Lung (tissue), 12 donors: ENCODE measurements around the gene IFRD2. TPM values are rescaled to one million over a fixed set of nuclear protein-coding genes. Genes with fewer than 3 reads are reported as not detected.

Source experiments
- ATAC-seq: fragments of 200-7000 bp; cut with Tn5 transposase; one replicate; pipeline ENCODE4 v1.9.1; 2020; ENCODE audit warnings: moderate number of reproducible peaks; ENCODE audit not compliant: insufficient read depth, low FRiP score
- DNase-seq, 3 donors: peaks; one replicate each; pipeline ENCODE4 v3.0.0-alpha.2; 2013 to 2017
- H3K27ac ChIP-seq, 2 donors: one replicate each; pipeline ENCODE4 v1.5.1; 2013; ENCODE audit warnings: mild to moderate bottlenecking in 2 of 2, moderate library complexity in 2 of 2, control low read depth in 1 of 2, inconsistent platforms in 1 of 2, low read depth in 1 of 2, low read length in 1 of 2
- H3K27me3 ChIP-seq, 3 donors: one replicate each; pipeline ENCODE4 v1.5.1; 2013; ENCODE audit warnings: low read length in 2 of 3; ENCODE audit not compliant: control insufficient read depth in 3 of 3, insufficient read depth in 3 of 3
- H3K36me3 ChIP-seq, 4 donors: one replicate each; pipeline ENCODE4 v1.5.1; 2013; ENCODE audit warnings: low read length in 4 of 4, mild to moderate bottlenecking in 1 of 4, moderate library complexity in 1 of 4; ENCODE audit not compliant: control insufficient read depth in 4 of 4, insufficient read depth in 4 of 4
- H3K4me1 ChIP-seq, 5 donors: one replicate each; pipeline ENCODE4 v1.5.1; 2013; ENCODE audit warnings: low read length in 5 of 5, mild to moderate bottlenecking in 2 of 5, moderate library complexity in 1 of 5; ENCODE audit not compliant: control insufficient read depth in 5 of 5, insufficient read depth in 5 of 5
- H3K4me3 ChIP-seq: one replicate; pipeline ENCODE4 v1.5.1; 2013; ENCODE audit warnings: mild to moderate bottlenecking, control low read depth, moderate library complexity
- H3K9ac ChIP-seq, 2 donors: one replicate each; pipeline ENCODE4 v1.5.1; 2013; ENCODE audit warnings: low read length in 2 of 2, control low read depth in 1 of 2; ENCODE audit not compliant: insufficient read depth in 1 of 2
- H3K9me3 ChIP-seq, 4 donors: one replicate each; pipeline ENCODE4 v1.5.1; 2013; ENCODE audit warnings: low read length in 3 of 4, mild to moderate bottlenecking in 1 of 4, moderate library complexity in 1 of 4; ENCODE audit not compliant: control insufficient read depth in 4 of 4, insufficient read depth in 3 of 4
- WGBS, 2 donors: extraction: QIAGEN DNeasy Blood & Tissue Kit; methylation state at CpG; one replicate each; pipeline ENCODE4 v1.1.7; 2013; 5-methylcytosine and 5-hydroxymethylcytosine counted together
- polyA plus RNA-seq, 2 donors: library from polyadenylated mRNA; stranded (reverse); fragments of 200-250 nt; gene quantifications; one replicate each; pipeline ENCODE4 v1.2.1, GENCODE V29; 2013
- total RNA-seq, 2 donors: library from RNA; depleted of rRNA in 1 of 2; stranded (reverse); fragments of >200 nt in 1 of 2; gene quantifications; one replicate each; pipeline ENCODE4 v1.2.1, GENCODE V29; 2014 to 2021
- TF ChIP-seq, protein P1 (sequence below): IDR thresholded peaks from 2 replicates; pipeline ENCODE4 v1.5.1; 2012; ENCODE audit warnings: mild to moderate bottlenecking; ENCODE audit errors: control extremely low read depth, extremely low read depth
- donor health status: control.
- donor health status: control.
- donor health status: Bipolar disorder and iron deficiency.
- donor health status: healthy.
- donor health status: DM: yes; HTN: yes; CAD: no.

IFRD2 gene
- total and polyA plus RNA-seq, 4 donors, result 14.7 to 107 (median 95.1) TPM

GRCh38 chr3:50323614-50324199 lies 31.5 kb upstream of the IFRD2 start:
- peaks cover 2 to 55% (median 20%) of the 10 kb centered on the region in 5 donors for H3K4me1 ChIP-seq
- peak in 2 of 3 donors; percentile 36 to 66 for DNase-seq
- no peak overlapping the region for H3K4me3 ChIP-seq
- TF ChIP-seq, protein P1, sequence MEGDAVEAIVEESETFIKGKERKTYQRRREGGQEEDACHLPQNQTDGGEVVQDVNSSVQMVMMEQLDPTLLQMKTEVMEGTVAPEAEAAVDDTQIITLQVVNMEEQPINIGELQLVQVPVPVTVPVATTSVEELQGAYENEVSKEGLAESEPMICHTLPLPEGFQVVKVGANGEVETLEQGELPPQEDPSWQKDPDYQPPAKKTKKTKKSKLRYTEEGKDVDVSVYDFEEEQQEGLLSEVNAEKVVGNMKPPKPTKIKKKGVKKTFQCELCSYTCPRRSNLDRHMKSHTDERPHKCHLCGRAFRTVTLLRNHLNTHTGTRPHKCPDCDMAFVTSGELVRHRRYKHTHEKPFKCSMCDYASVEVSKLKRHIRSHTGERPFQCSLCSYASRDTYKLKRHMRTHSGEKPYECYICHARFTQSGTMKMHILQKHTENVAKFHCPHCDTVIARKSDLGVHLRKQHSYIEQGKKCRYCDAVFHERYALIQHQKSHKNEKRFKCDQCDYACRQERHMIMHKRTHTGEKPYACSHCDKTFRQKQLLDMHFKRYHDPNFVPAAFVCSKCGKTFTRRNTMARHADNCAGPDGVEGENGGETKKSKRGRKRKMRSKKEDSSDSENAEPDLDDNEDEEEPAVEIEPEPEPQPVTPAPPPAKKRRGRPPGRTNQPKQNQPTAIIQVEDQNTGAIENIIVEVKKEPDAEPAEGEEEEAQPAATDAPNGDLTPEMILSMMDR, result no peak
- peaks cover 0 to 19% (median 7%) of the 10 kb centered on the region in 4 donors for H3K36me3 ChIP-seq
- WGBS, 2 donors, result 20 to 45% methylated on average over 5 of the region's 5 CpGs
- no peak overlapping the region for H3K9ac ChIP-seq
- peak overlapping the region; percentile 78 to 94 for H3K27ac ChIP-seq
- no peak for ATAC-seq
- no peaks in the 10 kb centered on the region for H3K27me3 ChIP-seq
- no peaks in the 10 kb centered on the region for H3K9me3 ChIP-seq

GRCh38 chr3:50323092-50323600 lies 30.9 kb upstream of the IFRD2 start:
- Histone ChIP-seq H3K27me3 (no peaks in the 10 kb centered on the region), H3K36me3 (peaks cover 0 to 24% (median 11%) of the 10 kb centered on the region in 4 donors), H3K4me3 (no peak overlapping the region), H3K9ac (no peak overlapping the region), H3K4me1 (peaks cover 0 to 55% (median 21%) of the 10 kb centered on the region in 5 donors), H3K9me3 (no peaks in the 10 kb centered on the region), H3K27ac (peak overlapping the region; percentile 78 to 94)
- TF ChIP-seq, protein P1, result no peak
- ATAC-seq (no peak), DNase-seq (peak; percentile 49 to 81 (median 63))
- WGBS, 2 donors, result 26 to 28% methylated on average over 4 of the region's 4 CpGs

- TF ChIP-seq, protein P1, result no peak
- Histone ChIP-seq H3K27ac (peak within 1 kb of the TSS; percentile 89 to 94), H3K9me3 (no peaks in the 10 kb centered on the region), H3K36me3 (peaks cover 0 to 29% (median 13%) of the 10 kb centered on the region in 4 donors), H3K4me3 (peak within 1 kb of the TSS; percentile 89), H3K27me3 (no peaks in the 10 kb centered on the region), H3K9ac (peak within 1 kb of the TSS; percentile 51 to 81), H3K4me1 (peaks cover 0 to 58% (median 20%) of the 10 kb centered on the region in 5 donors)
- ATAC-seq, result no peak
- DNase-seq, result peak; percentile 49 to 76 (median 52)
- 34 to 50% methylated on average over 27 to 31 of the region's 31 CpGs for WGBS, 2 donors
These were observed 30.3 kb upstream of the IFRD2 start, which contains the start of gene HYAL2 for GRCh38 chr3:50322386-50323091. Gene HYAL2 (minus strand): TSS chr3:50322745. CDS start chr3:50320489, 2,256 bp downstream.
